LNCAP (cell line): ENCODE results near the gene ZWILCH.

Experiments used
- TF ChIP-seq, protein P1 (sequence below): fragments of 450-650 bp; IDR thresholded peaks from 2 replicates; pipeline ENCODE4 v1.5.1; 2017; ENCODE audit warnings: mild to moderate bottlenecking

Gene ZWILCH

DNA sequence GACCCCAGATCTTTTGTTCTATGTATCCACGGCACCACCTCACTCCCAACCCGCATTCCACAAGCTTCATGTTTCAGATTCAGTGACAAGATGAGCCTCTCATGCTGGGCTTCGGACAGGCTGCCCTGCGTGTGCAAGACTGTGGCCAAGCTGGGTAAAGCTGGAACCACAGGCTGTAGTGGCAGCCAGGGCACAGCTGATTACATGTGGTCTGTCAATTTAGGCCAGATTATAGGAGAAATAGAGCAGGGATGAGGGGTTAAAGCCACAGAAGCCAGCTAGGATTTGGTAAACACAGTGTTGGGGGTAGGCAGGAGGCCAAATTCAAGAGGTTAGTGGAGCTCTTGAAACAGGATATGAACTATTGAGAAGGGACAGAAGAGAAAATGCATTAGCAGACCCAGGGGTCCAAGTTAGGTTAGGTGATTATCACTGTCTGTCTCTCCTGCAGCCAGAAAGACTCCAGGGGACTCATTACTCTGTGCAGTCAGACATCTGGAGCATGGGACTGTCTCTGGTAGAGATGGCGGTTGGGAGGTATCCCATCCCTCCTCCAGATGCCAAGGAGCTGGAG lies 20.5 kb upstream of the ZWILCH start:
- TF ChIP-seq, protein P1, sequence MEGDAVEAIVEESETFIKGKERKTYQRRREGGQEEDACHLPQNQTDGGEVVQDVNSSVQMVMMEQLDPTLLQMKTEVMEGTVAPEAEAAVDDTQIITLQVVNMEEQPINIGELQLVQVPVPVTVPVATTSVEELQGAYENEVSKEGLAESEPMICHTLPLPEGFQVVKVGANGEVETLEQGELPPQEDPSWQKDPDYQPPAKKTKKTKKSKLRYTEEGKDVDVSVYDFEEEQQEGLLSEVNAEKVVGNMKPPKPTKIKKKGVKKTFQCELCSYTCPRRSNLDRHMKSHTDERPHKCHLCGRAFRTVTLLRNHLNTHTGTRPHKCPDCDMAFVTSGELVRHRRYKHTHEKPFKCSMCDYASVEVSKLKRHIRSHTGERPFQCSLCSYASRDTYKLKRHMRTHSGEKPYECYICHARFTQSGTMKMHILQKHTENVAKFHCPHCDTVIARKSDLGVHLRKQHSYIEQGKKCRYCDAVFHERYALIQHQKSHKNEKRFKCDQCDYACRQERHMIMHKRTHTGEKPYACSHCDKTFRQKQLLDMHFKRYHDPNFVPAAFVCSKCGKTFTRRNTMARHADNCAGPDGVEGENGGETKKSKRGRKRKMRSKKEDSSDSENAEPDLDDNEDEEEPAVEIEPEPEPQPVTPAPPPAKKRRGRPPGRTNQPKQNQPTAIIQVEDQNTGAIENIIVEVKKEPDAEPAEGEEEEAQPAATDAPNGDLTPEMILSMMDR: no peak

DNA sequence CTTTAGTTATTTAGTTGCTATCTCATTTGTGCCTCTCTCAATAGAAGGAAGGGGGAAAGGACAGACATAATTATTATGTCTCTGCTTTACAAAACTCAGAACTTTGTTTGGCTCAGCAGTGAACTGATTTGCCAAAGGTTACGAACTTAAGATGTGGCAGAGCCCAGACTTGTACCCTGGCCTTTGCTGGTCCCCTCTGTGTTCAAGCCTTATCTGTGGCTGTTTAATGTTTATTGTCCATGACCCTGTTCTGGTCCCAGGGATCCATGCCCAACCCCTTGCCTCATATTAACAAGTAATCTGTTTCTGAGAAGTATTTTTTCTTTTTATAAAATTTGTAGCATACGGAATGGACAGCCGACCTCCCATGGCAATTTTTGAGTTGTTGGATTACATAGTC lies 18.2 kb upstream of the ZWILCH start:
- TF ChIP-seq, protein P1: no peak

DNA sequence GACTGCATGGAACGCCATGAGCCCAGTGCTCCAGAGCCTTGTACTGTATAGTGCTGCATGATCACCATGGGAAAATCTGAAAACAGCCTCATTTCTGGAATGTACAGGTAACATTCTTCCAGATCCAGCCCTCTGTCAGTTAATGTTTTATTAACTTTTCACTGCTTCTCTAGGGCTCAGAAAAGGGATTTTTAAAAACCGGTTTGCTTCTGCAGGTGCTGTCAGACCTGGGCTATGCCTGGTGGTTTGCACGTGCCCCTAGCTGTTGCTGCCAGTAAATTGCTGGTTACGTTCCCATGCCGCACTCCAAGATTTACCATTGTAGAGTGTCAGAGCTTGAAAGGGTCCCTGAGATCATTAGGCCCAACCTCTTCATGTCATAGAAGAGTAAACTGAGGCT lies 16.6 kb upstream of the ZWILCH start:
- TF ChIP-seq, protein P1: no peak

DNA sequence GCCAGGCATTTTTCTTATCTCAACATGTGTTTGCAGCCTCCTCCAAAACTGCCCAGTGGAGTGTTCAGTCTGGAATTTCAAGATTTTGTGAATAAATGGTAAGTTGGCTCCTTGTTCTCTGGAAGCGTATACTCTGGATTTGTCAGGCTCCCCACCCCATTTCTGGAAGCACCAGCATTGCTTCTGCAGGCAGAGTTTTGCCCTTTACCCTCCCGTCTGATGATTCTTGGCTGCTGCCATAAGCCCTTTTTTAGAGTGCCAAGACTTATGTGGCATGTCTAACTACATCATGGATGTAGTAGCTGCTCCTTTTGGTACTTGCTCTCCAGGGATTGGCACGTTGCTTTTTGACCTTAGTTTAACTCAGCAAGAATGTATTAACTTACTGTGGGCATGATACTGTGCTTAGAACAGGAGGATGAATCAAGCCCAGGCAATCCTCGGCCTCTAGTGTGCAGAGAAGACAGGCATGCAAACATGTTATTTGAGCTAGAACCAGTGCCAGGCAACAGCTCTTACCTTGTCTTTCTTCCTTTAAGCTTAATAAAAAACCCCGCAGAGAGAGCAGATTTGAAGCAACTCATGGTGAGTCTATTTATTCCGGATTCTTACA lies 15.8 kb upstream of the ZWILCH start:
- TF ChIP-seq, protein P1: no peak

DNA sequence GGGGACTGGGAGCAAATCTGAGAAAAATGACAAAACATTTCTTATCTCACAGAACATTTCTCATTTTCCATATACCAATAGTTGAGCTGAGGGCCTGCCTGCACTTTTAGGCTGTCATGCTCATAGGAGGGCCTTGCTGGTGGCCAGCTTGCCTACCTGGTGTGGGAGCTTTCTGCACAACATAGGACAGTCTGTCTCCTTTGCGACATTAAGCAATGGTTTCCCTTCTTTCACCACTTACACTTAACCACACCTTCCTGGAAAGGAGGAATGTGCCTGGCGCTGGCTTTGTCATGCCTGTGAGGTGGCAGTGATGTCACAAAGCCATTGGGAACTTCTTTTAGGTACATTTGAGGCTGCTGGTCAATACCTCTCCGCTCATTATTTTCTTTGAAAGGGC lies 13.3 kb upstream of the ZWILCH start:
- TF ChIP-seq, protein P1: no peak

DNA sequence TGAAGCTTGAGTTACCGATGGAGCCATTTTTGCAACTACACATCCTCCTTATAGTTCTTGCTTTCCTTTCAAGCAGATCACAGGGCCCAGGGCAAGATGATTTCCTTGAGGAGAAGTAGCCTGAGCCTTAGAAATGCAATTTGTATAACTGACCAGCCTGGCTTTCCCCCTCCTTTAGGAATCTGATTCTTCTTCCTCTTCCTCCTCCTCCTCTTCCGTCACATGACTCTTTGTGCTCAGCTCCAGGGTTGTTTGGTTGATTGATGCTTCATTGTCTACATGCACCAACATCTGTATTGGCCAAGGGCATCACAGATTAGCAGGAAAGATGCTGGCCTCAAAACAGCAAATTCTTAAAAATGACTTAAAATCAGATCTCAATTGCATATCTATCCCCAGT lies 10.9 kb upstream of the ZWILCH start:
- TF ChIP-seq, protein P1: no peak

DNA sequence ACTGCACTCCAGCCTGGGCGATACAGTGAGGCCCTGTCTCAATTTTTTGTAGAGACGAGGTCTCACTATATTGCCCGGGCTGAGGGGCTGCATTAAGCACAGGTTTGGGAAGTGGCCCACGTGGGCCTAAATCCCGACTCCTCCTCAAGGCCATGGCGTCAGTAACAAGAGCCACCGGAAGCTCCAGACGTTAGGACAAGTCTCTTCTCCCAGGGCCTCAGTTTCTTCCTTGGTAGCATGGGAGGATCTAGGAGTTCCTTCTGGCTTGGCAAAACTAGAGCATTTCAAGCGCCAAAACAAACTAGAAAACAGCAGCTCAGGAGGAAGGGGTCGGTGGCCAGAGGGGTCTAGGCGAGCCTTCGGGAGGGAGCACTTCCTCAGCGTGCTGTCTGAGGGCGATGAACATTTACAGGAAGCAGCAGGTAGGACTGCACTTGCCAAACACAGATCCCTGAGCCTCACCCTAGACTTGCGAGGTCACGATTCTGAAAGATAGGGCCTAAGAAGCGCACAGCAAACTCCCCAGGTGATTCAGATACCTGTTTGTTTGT lies 8.1 kb upstream of the ZWILCH start:
- TF ChIP-seq, protein P1: no peak
